ENCODE results near the gene BHMT2. TPM values are rescaled to one million over a fixed set of nuclear protein-coding genes. Genes with fewer than 3 reads are reported as not detected.

BHMT2 gene
- total RNA-seq, 1 experiment from 2014 or later = not detected

DNA sequence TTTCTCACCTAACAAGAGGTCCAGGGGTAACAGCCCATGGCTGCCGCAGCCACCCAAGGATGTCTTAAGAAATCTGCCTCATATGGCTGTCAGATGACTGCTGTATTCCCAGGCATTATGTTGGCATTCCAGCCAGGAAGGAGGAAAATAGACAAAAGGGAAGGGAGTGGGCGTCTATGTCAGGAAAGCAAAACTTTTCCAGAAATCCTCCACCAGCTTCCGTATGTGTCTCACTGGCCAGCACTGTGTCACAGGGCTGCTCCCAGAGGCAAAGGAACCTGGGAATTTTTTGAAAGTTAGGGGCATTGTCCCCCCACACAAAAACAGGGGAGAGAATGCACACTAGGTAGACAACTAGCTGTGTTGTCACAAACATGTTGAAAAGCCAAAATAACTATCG lies 7.3 kb downstream of the BHMT2 start:
- whole genome bisulfite sequencing (ENCODE audit: extremely low coverage, insufficient read length, low lambda C conversion rate) = no CpG with 5 or more reads among the region's 4 CpGs
- Histone ChIP-seq H3K18ac (ENCODE audit: insufficient read length, low read depth, low read length) (no peak overlapping the region), H2BK120ac (ENCODE audit: low read depth, low read length, poor library complexity, severe bottlenecking) (no peak overlapping the region), H3K23me2 (ENCODE audit: insufficient read length, low read depth, low read length, poor library complexity, severe bottlenecking) (no peaks in the 10 kb centered on the region), H4K5ac (ENCODE audit: insufficient read length, low read depth, low read length) (no peak overlapping the region), H4K8ac (replicated peaks; ENCODE audit: insufficient read length, low read depth, low read length) (no peak overlapping the region), H2BK20ac (ENCODE audit: low read depth, low read length, poor library complexity, severe bottlenecking) (no peak overlapping the region), H2AK5ac (ENCODE audit: insufficient read length, low read length) (no peak overlapping the region), H3K23ac (ENCODE audit: insufficient read length, low read depth, low read length) (no peak overlapping the region), H4K91ac (ENCODE audit: insufficient read length, low read depth, low read length) (no peak overlapping the region), H3K9ac (ENCODE audit: extremely low read depth, insufficient read length, low read length) (no peak overlapping the region), H3K9me3 (ENCODE audit: control insufficient read depth, low read depth, low read length) (no peaks in the 10 kb centered on the region), H3K4me2 (ENCODE audit: insufficient read depth, insufficient read length, low read length) (no peak overlapping the region), H2BK5ac (ENCODE audit: insufficient read length, low read length) (no peak overlapping the region), H2BK15ac (ENCODE audit: low read depth, low read length) (no peak overlapping the region), H3K4me1 (ENCODE audit: insufficient read depth, low read length) (no peaks in the 10 kb centered on the region), H3K79me2 (ENCODE audit: insufficient read depth, low read length) (no peaks in the 10 kb centered on the region), H2AFZ (ENCODE audit: low read length) (no peak overlapping the region), H4K20me1 (ENCODE audit: control insufficient read depth, insufficient read depth, insufficient read length) (no peaks in the 10 kb centered on the region), H3K4ac (ENCODE audit: low read depth, low read length) (no peak overlapping the region), H3T11ph (ENCODE audit: low read length) (no peak overlapping the region), H3K14ac (ENCODE audit: insufficient read depth, low read length) (no peak overlapping the region), H3K79me1 (ENCODE audit: insufficient read depth, low read depth, low read length, poor library complexity, severe bottlenecking) (no peaks in the 10 kb centered on the region), H3K56ac (ENCODE audit: insufficient read length, low read depth, low read length) (no peak overlapping the region), H2BK12ac (ENCODE audit: insufficient read length, low read depth, low read length) (no peak overlapping the region), H3K27ac (ENCODE audit: insufficient read length, low read depth, low read length) (no peak overlapping the region), H3K27me3 (ENCODE audit: insufficient read depth, low read length) (no peaks in the 10 kb centered on the region)
- H3K9me3 Mint-ChIP-seq = peaks cover 0 to 10% of the 10 kb centered on the region in 2 experiments; a peak in 2 of 5 replicates
- DNase-seq = no peak
- H3K27me3 Mint-ChIP-seq (ENCODE audit: low read depth) = peaks cover 3% of the 10 kb centered on the region
- no peak overlapping the region for H3K27ac Mint-ChIP-seq
- H3K4me1 Mint-ChIP-seq = peaks cover 2 to 3% of the 10 kb centered on the region in 2 experiments; a peak in 1 of 4 replicates
- H3K4me3 Mint-ChIP-seq = no peak overlapping the region
- H3K36me3 Mint-ChIP-seq (ENCODE audit: insufficient read depth in 1 of 3, low read depth in 3 of 3) = peaks cover 0 to 4% (median 4%) of the 10 kb centered on the region in 3 experiments; a peak in 2 of 7 replicates
- TF ChIP-seq, protein P1, sequence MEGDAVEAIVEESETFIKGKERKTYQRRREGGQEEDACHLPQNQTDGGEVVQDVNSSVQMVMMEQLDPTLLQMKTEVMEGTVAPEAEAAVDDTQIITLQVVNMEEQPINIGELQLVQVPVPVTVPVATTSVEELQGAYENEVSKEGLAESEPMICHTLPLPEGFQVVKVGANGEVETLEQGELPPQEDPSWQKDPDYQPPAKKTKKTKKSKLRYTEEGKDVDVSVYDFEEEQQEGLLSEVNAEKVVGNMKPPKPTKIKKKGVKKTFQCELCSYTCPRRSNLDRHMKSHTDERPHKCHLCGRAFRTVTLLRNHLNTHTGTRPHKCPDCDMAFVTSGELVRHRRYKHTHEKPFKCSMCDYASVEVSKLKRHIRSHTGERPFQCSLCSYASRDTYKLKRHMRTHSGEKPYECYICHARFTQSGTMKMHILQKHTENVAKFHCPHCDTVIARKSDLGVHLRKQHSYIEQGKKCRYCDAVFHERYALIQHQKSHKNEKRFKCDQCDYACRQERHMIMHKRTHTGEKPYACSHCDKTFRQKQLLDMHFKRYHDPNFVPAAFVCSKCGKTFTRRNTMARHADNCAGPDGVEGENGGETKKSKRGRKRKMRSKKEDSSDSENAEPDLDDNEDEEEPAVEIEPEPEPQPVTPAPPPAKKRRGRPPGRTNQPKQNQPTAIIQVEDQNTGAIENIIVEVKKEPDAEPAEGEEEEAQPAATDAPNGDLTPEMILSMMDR (conservative IDR thresholded peaks at IDR 0.05) = no peak

Measured in H9 (cell line).